ENCODE measurements around the gene TPRG1L.
A peak's percentile ranks its signal among the peaks of the same experiment; 100 is the strongest.
"Not testable (repeated sequence)": the region's sequence is repeated elsewhere in the genome, so short reads cannot be mapped to it uniquely, and the experiment has no call there.

Gene TPRG1L

GRCh38 chr1:3583751-3584150, 41.1 kb upstream of the TPRG1L start:
- not testable (repeated sequence) for H3K27ac ChIP-seq (ENCODE audit: low read depth, low read length); H3K9me3 ChIP-seq (ENCODE audit: control insufficient read depth, insufficient read depth, low read length); H3K9ac ChIP-seq (ENCODE audit: low read depth, low read length); H3K4me3 ChIP-seq (ENCODE audit: low read depth, low read length); H3K36me3 ChIP-seq (ENCODE audit: control insufficient read depth, insufficient read depth, low read length); H3K27me3 ChIP-seq (ENCODE audit: control insufficient read depth, insufficient read depth, low read length); H3K4me1 ChIP-seq (ENCODE audit: control insufficient read depth, insufficient read depth, low read length)

- Histone ChIP-seq H3K9me3 (ENCODE audit: control insufficient read depth, insufficient read depth, low read length) (peaks cover 7% of the 10 kb centered on the region; the same call in 1 of the 2 replicates), H3K4me1 (ENCODE audit: control insufficient read depth, insufficient read depth, low read length) (no peaks in the 10 kb centered on the region), H3K4me3 (ENCODE audit: low read depth, low read length) (no peak overlapping the region), H3K27ac (ENCODE audit: low read depth, low read length) (no peak overlapping the region), H3K27me3 (ENCODE audit: control insufficient read depth, insufficient read depth, low read length) (no peaks in the 10 kb centered on the region), H3K9ac (ENCODE audit: low read depth, low read length) (no peak overlapping the region), H3K36me3 (ENCODE audit: control insufficient read depth, insufficient read depth, low read length) (no peaks in the 10 kb centered on the region)
Measured at GRCh38 chr1:3584915-3585314, 39.9 kb upstream of the TPRG1L start.

GRCh38 chr1:3585353-3585868, 39.4 kb upstream of the TPRG1L start:
- H3K4me1 ChIP-seq (ENCODE audit: control insufficient read depth, insufficient read depth, low read length); H3K9me3 ChIP-seq (ENCODE audit: control insufficient read depth, insufficient read depth, low read length); H3K4me3 ChIP-seq (ENCODE audit: low read depth, low read length); H3K27ac ChIP-seq (ENCODE audit: low read depth, low read length); H3K27me3 ChIP-seq (ENCODE audit: control insufficient read depth, insufficient read depth, low read length); H3K36me3 ChIP-seq (ENCODE audit: control insufficient read depth, insufficient read depth, low read length); H3K9ac ChIP-seq (ENCODE audit: low read depth, low read length): not testable (repeated sequence)

- H3K4me1 ChIP-seq (ENCODE audit: control insufficient read depth, insufficient read depth, low read length) = no peaks in the 10 kb centered on the region
- H3K36me3 ChIP-seq (ENCODE audit: control insufficient read depth, insufficient read depth, low read length) = no peaks in the 10 kb centered on the region
- H3K27me3 ChIP-seq (ENCODE audit: control insufficient read depth, insufficient read depth, low read length) = no peaks in the 10 kb centered on the region
- H3K4me3 ChIP-seq (ENCODE audit: low read depth, low read length) = no peak overlapping the region
- H3K9ac ChIP-seq (ENCODE audit: low read depth, low read length) = no peak overlapping the region
- no peak overlapping the region for H3K27ac ChIP-seq (ENCODE audit: low read depth, low read length)
- H3K9me3 ChIP-seq (ENCODE audit: control insufficient read depth, insufficient read depth, low read length) = peaks cover 7% of the 10 kb centered on the region; the same call in 1 of the 2 replicates
Measured at GRCh38 chr1:3585940-3586568, 38.8 kb upstream of the TPRG1L start.

GRCh38 chr1:3586986-3587759, 37.6 kb upstream of the TPRG1L start:
- Histone ChIP-seq H3K9ac (ENCODE audit: low read depth, low read length) (no peak overlapping the region), H3K27me3 (ENCODE audit: control insufficient read depth, insufficient read depth, low read length) (no peaks in the 10 kb centered on the region), H3K4me3 (ENCODE audit: low read depth, low read length) (no peak overlapping the region), H3K4me1 (ENCODE audit: control insufficient read depth, insufficient read depth, low read length) (no peaks in the 10 kb centered on the region), H3K27ac (ENCODE audit: low read depth, low read length) (no peak overlapping the region), H3K36me3 (ENCODE audit: control insufficient read depth, insufficient read depth, low read length) (no peaks in the 10 kb centered on the region), H3K9me3 (ENCODE audit: control insufficient read depth, insufficient read depth, low read length) (peaks cover 7% of the 10 kb centered on the region; the same call in 1 of the 2 replicates)

- H3K36me3 ChIP-seq (ENCODE audit: control insufficient read depth, insufficient read depth, low read length) = no peaks in the 10 kb centered on the region
Measured at GRCh38 chr1:3588395-3588794, 36.4 kb upstream of the TPRG1L start.

GRCh38 chr1:3590139-3590763, 34.6 kb upstream of the TPRG1L start:
- Histone ChIP-seq H3K36me3 (ENCODE audit: control insufficient read depth, insufficient read depth, low read length) (no peaks in the 10 kb centered on the region), H3K27ac (ENCODE audit: low read depth, low read length) (no peak overlapping the region), H3K9me3 (ENCODE audit: control insufficient read depth, insufficient read depth, low read length) (peaks cover 7% of the 10 kb centered on the region; the same call in 1 of the 2 replicates), H3K27me3 (ENCODE audit: control insufficient read depth, insufficient read depth, low read length) (no peaks in the 10 kb centered on the region), H3K9ac (ENCODE audit: low read depth, low read length) (no peak overlapping the region), H3K4me1 (ENCODE audit: control insufficient read depth, insufficient read depth, low read length) (0 out of 2 replicates have a peak, but pooled peaks cover 2% of the 10 kb centered on the region), H3K4me3 (ENCODE audit: low read depth, low read length) (no peak overlapping the region)

More at GRCh38 chr1:3588395-3588794, 36.4 kb upstream of the TPRG1L start:
- no peak overlapping the region for H3K4me3 ChIP-seq (ENCODE audit: low read depth, low read length)
- H3K4me1 ChIP-seq (ENCODE audit: control insufficient read depth, insufficient read depth, low read length) = 0 out of 2 replicates have a peak, but pooled peaks cover 2% of the 10 kb centered on the region
- H3K9ac ChIP-seq (ENCODE audit: low read depth, low read length) = no peak overlapping the region
- no peaks in the 10 kb centered on the region for H3K27me3 ChIP-seq (ENCODE audit: control insufficient read depth, insufficient read depth, low read length)
- no peak overlapping the region for H3K27ac ChIP-seq (ENCODE audit: low read depth, low read length)
- H3K9me3 ChIP-seq (ENCODE audit: control insufficient read depth, insufficient read depth, low read length) = peaks cover 7% of the 10 kb centered on the region; the same call in 1 of the 2 replicates

GRCh38 chr1:3590951-3591865, 33.6 kb upstream of the TPRG1L start:
- Histone ChIP-seq H3K4me1 (ENCODE audit: control insufficient read depth, insufficient read depth, low read length) (0 out of 2 replicates have a peak, but pooled peaks cover 2% of the 10 kb centered on the region), H3K4me3 (ENCODE audit: low read depth, low read length) (no peak overlapping the region), H3K27me3 (ENCODE audit: control insufficient read depth, insufficient read depth, low read length) (no peaks in the 10 kb centered on the region), H3K36me3 (ENCODE audit: control insufficient read depth, insufficient read depth, low read length) (no peaks in the 10 kb centered on the region), H3K9ac (ENCODE audit: low read depth, low read length) (no peak overlapping the region), H3K27ac (ENCODE audit: low read depth, low read length) (no peak overlapping the region), H3K9me3 (ENCODE audit: control insufficient read depth, insufficient read depth, low read length) (no peaks in the 10 kb centered on the region)

GRCh38 chr1:3593334-3593733, 31.5 kb upstream of the TPRG1L start:
- Histone ChIP-seq H3K9ac (ENCODE audit: low read depth, low read length) (no peak overlapping the region), H3K4me3 (ENCODE audit: low read depth, low read length) (no peak overlapping the region), H3K36me3 (ENCODE audit: control insufficient read depth, insufficient read depth, low read length) (no peaks in the 10 kb centered on the region), H3K27me3 (ENCODE audit: control insufficient read depth, insufficient read depth, low read length) (no peaks in the 10 kb centered on the region), H3K27ac (ENCODE audit: low read depth, low read length) (peak overlapping the region; percentile 33), H3K4me1 (ENCODE audit: control insufficient read depth, insufficient read depth, low read length) (peaks cover 12% of the 10 kb centered on the region), H3K9me3 (ENCODE audit: control insufficient read depth, insufficient read depth, low read length) (no peaks in the 10 kb centered on the region)

GRCh38 chr1:3593745-3594144, 31.1 kb upstream of the TPRG1L start:
- Histone ChIP-seq H3K27me3 (ENCODE audit: control insufficient read depth, insufficient read depth, low read length) (no peaks in the 10 kb centered on the region), H3K4me3 (ENCODE audit: low read depth, low read length) (no peak overlapping the region), H3K36me3 (ENCODE audit: control insufficient read depth, insufficient read depth, low read length) (no peaks in the 10 kb centered on the region), H3K9ac (ENCODE audit: low read depth, low read length) (no peak overlapping the region), H3K9me3 (ENCODE audit: control insufficient read depth, insufficient read depth, low read length) (no peaks in the 10 kb centered on the region), H3K27ac (ENCODE audit: low read depth, low read length) (no peak overlapping the region), H3K4me1 (ENCODE audit: control insufficient read depth, insufficient read depth, low read length) (peaks cover 16% of the 10 kb centered on the region)
